ENCODE measurements around the gene PYGO1.
"Not testable (repeated sequence)": the region's sequence is repeated elsewhere in the genome, so short reads cannot be mapped to it uniquely, and the experiment has no call there.

PYGO1 gene

DNA sequence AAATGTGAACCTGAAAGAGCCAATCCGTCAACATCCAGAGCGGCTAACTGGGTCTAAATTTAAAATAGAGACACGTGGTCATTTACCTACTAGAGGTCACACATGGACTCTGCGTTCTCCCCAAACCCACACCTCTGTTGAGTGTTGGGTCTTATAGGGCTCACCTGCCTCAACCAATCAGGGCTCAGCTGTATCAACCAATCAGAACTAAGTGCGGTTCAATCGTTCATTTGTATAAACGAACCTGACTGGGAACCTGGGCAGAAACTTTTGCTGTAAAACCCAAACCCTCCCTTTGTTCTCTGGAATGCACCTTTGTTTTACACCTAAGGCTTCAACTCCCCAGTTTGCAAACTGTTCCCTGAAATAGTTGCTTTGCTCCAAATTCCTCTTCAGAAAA lies 89.0 kb downstream of the PYGO1 start:
- DNase-seq, result no peak

DNA sequence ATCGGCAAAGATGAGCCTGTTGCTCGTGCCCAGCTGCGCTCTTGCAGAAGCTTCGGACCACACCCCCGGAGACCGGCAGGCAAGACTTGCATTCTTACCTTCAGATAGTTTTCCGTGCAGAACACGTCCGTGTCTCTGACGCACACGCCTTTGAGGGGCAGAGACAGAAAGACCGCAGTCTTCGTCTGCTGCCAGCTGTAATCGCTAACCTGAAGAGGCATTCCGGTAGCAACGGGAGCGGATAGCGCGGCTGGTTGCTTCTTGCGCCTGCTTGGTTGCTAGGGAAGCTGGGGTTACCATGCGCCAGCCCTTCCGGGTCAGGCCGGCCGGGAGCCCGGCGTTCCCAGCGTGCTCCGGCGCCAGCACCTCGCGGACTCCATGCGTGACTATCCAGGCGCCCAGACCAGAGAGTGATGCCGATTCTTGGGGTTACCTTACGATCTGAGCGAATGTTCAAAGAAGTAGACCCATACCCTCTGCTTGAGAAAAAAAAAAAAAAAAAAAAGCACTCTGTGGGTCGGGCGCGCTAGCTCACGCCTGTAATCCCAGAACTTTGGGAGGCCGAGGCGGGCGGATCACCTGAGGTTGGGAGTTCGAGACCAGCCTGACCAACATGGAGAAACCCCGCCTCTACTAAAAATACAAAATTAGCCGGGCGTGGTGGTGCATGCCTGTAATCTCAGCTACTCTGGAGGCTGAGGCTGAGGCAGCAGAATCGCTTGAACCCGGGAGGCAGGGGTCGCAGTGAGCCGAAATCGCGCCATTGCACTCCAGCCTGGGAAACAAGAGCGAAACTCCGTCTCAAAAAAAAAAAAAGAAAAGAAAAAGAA lies 89.8 kb downstream of the PYGO1 start:
- DNase-seq, result peak; percentile 57

DNA sequence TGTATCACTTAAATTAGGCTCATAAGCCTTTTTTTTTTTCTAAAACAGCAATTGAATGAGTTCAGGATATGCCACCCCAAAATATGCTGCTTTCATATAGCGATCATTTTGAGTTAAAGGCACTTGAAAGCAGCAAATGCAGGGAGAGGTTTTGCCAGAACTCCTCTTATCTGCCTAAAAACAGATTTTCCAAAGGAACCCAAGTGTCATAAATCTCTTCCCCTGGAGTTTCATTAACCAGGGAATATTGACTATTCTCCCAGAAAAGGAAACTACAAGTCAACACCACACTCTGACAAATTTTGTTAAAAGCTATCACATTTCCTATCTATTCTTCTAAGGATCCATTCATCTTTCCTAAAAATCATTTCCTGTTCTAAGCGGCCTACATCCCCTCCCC lies 91.4 kb downstream of the PYGO1 start:
- DNase-seq, result no peak

DNA sequence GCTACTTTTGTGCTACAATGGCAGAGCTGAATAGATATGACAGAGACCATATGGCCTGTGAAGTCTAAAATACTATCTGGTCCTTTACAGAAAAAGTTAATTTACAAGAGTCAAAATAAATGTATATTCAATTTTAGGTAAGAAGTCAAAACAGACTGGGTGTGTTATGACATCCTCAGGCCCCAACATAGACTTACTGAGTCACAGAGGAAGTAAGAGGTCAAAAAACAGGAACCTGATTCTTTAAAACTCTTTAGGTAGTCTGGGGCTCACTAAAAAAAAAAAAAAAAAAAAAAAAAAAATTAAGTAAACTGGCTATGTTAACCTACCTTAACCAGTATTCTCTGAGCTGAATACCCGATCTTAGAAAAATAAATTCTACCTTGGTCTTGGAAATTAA lies 93.2 kb downstream of the PYGO1 start:
- DNase-seq, result no peak

DNA sequence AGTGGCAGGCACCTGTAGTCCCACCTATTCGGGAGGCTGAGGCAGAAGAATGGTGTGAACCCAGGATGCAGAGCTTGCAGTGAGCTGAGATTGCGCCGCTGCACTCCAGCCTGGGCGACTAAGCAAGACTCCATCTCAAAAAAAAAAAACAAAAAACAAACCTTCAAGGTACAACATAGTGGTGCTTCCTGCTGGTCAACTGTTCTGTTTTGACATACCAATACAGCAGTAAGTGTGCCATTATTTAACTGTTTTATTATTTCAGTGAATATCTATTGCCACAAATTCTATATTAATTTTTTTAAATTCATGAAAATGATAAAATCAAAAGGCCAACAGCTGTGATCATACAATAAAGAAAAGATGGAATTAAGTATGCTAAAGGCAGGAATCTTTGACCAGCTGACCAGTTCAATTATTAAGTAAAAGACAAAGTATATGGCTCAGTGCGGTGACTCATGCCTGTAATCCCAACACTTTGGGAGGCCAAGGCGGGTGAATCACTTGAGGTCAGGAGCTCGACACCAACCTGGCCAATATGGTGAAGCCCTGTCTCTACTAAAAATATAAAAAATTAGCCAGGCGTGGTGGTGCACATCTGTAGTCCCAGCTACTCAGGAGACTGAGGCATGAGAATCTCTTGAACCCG lies 99.1 kb downstream of the PYGO1 start:
- DNase-seq, result not testable (repeated sequence)
